Trophoblast cell (in vitro differentiated cells and primary cell): ENCODE results near the gene COLGALT1.

Experiments
- DNase-seq, 2 donors: peaks; one replicate each; pipeline ENCODE4 v3.0.0-alpha.2; 2016
- H2AFZ ChIP-seq: 2 replicates; pipeline ENCODE4 v1.6.1; 2013; ENCODE audit warnings: low read length, moderate library complexity, mild to moderate bottlenecking; ENCODE audit not compliant: insufficient read depth, poor library complexity
- H2AK5ac ChIP-seq: 2 replicates; pipeline ENCODE4 v1.6.1; 2013; ENCODE audit warnings: mild to moderate bottlenecking, low read length
- H2BK120ac ChIP-seq: 2 replicates; pipeline ENCODE4 v1.6.1; 2013; ENCODE audit warnings: low read length, mild to moderate bottlenecking, moderate library complexity; ENCODE audit not compliant: insufficient read depth, poor library complexity
- H2BK12ac ChIP-seq: 2 replicates; pipeline ENCODE4 v1.6.1; 2013; ENCODE audit warnings: mild to moderate bottlenecking, low read length, moderate library complexity
- H2BK5ac ChIP-seq: 2 replicates; pipeline ENCODE4 v1.6.1; 2013; ENCODE audit warnings: low read length, low read depth, moderate library complexity, mild to moderate bottlenecking; ENCODE audit not compliant: poor library complexity
- H3K14ac ChIP-seq: 2 replicates; pipeline ENCODE4 v1.6.1; 2013; ENCODE audit warnings: mild to moderate bottlenecking, low read length
- H3K18ac ChIP-seq: 2 replicates; pipeline ENCODE4 v1.6.1; 2013; ENCODE audit warnings: mild to moderate bottlenecking, low read length
- H3K23ac ChIP-seq: 2 replicates; pipeline ENCODE4 v1.6.1; 2013; ENCODE audit warnings: low read length
- H3K27ac ChIP-seq: 2 replicates; pipeline ENCODE4 v1.5.1; 2013; ENCODE audit warnings: low read depth, mild to moderate bottlenecking, inconsistent platforms, low read length, moderate library complexity
- H3K27me3 ChIP-seq: 2 replicates; pipeline ENCODE4 v1.6.1; 2013; ENCODE audit warnings: inconsistent platforms, mild to moderate bottlenecking, low read length, moderate library complexity; ENCODE audit not compliant: insufficient read depth
- H3K36me3 ChIP-seq, 2 experiments: 1 replicate in 1 of 2; 2 replicates in 1 of 2; pipeline ENCODE4 v1.6.1; 2013; ENCODE audit warnings: low read length in 2 of 2, mild to moderate bottlenecking in 2 of 2, moderate library complexity in 1 of 2; ENCODE audit not compliant: insufficient read depth in 2 of 2, control insufficient read depth in 1 of 2
- H3K4ac ChIP-seq: 2 replicates; pipeline ENCODE4 v1.6.1; 2013; ENCODE audit warnings: low read depth, mild to moderate bottlenecking, low read length, moderate library complexity
- H3K4me1 ChIP-seq, 2 experiments: 1 replicate in 1 of 2; 2 replicates in 1 of 2; pipeline ENCODE4 v1.6.1; 2013; ENCODE audit warnings: low read length in 2 of 2, mild to moderate bottlenecking in 2 of 2, moderate library complexity in 1 of 2; ENCODE audit not compliant: insufficient read depth in 2 of 2, control insufficient read depth in 1 of 2
- H3K4me2 ChIP-seq: 2 replicates; pipeline ENCODE4 v1.6.1; 2013; ENCODE audit warnings: inconsistent platforms, mild to moderate bottlenecking, low read length, moderate library complexity
- H3K4me3 ChIP-seq: 2 replicates; pipeline ENCODE4 v1.5.1; 2013; ENCODE audit warnings: mild to moderate bottlenecking, low read depth, low read length, inconsistent platforms
- H3K79me1 ChIP-seq: one replicate; pipeline ENCODE4 v1.6.1; 2013; ENCODE audit warnings: low read length
- H3K79me2 ChIP-seq: 2 replicates; pipeline ENCODE4 v1.6.1; 2013; ENCODE audit warnings: low read length, mild to moderate bottlenecking; ENCODE audit not compliant: control insufficient read depth, insufficient read depth, poor library complexity
- H3K9ac ChIP-seq: 2 replicates; pipeline ENCODE4 v1.6.1; 2013; ENCODE audit warnings: mild to moderate bottlenecking, low read length
- H3K9me3 ChIP-seq: 2 replicates; pipeline ENCODE4 v1.6.1; 2013; ENCODE audit warnings: low read depth, mild to moderate bottlenecking, control low read depth, inconsistent platforms, low read length; ENCODE audit not compliant: insufficient read depth
- H4K12ac ChIP-seq: 2 replicates; pipeline ENCODE4 v1.6.1; 2013; ENCODE audit warnings: low read depth, mild to moderate bottlenecking, low read length, moderate library complexity
- H4K8ac ChIP-seq: 2 replicates; pipeline ENCODE4 v1.6.1; 2013; ENCODE audit warnings: low read depth, mild to moderate bottlenecking, low read length, moderate library complexity
- H4K91ac ChIP-seq: one replicate; pipeline ENCODE4 v1.6.1; 2013; ENCODE audit warnings: low read depth, mild to moderate bottlenecking, low read length, moderate library complexity
- WGBS: extraction: QIAGEN DNeasy Blood & Tissue Kit; methylation state at CpG from one replicate; pipeline ENCODE4 v1.1.7; 2013; ENCODE audit warnings: missing lambda C conversion rate; ENCODE audit not compliant: insufficient read length, insufficient coverage; ENCODE audit errors: extremely low coverage; 5-methylcytosine and 5-hydroxymethylcytosine counted together

COLGALT1 gene

DNA sequence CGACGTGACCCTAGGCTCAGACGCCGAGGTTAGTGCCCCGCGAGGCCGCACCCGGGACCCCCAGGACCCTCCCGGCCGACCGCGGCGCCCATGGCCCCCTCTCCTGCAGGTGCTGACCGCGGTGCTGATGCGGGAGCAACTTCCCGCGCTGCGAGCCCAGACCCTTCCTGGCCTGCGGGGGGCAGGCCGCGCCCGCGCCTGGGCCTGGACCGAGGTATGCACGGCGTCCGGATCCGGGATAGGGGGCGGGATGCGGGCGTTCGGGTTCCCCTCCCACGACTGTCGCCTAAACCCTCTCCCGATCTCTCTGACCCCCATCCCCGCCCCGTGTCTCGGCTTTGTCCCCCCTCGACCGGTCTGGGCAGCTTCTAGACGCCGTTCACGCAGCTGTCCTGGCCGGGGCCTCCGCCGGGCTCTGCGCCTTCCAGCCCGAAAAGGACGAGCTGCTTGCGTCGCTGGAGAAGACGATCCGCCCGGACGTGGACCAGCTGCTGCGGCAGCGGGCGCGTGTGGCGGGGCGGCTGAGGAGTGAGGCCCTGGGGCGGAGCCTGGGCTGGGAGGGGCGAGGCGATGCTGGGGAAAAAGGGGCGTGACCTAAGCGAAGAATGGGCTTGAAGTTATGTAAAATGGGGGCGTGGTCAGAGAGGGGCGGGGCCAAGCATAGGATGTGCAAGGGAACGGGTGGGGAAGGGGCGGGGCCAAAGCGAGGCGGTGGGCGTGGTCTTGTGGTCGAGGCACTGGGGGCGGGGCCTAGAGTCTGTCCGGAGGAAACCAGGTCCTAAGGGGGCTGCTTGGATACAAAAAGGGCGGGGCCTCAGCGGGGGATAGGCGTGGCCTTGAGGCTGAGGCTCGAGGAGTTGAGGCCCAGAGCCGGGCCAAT lies 16.0 kb upstream of the COLGALT1 start:
- no peak overlapping the region for H3K9ac ChIP-seq
- H2BK120ac ChIP-seq: no peak overlapping the region
- DNase-seq: peak; percentile 94 to 95
- no peak overlapping the region for H3K23ac ChIP-seq
- H3K18ac ChIP-seq: no peak overlapping the region
- H3K4ac ChIP-seq: no peak overlapping the region
- peak overlapping the region; percentile 68 for H3K4me2 ChIP-seq
- H3K79me2 ChIP-seq: no peaks in the 10 kb centered on the region
- no peak overlapping the region for H2BK12ac ChIP-seq
- no peaks in the 10 kb centered on the region for H3K79me1 ChIP-seq
- peaks cover 6% of the 10 kb centered on the region for H3K27me3 ChIP-seq
- no peak overlapping the region for H3K14ac ChIP-seq
- peak overlapping the region; percentile 47 for H3K4me3 ChIP-seq
- no CpG with 5 or more reads among the region's 82 CpGs for WGBS
- H3K27ac ChIP-seq: no peak overlapping the region
- H3K36me3 ChIP-seq: no peaks in the 10 kb centered on the region
- H4K8ac ChIP-seq: no peak overlapping the region
- no peak overlapping the region for H2AK5ac ChIP-seq
- H4K12ac ChIP-seq: no peak overlapping the region
- H2AFZ ChIP-seq: peak overlapping the region; percentile 35
- no peak overlapping the region for H2BK5ac ChIP-seq
- peaks cover 10% of the 10 kb centered on the region for H3K9me3 ChIP-seq
- H3K4me1 ChIP-seq: peaks cover 7 to 8% of the 10 kb centered on the region in 2 experiments
- H4K91ac ChIP-seq: no peak overlapping the region

DNA sequence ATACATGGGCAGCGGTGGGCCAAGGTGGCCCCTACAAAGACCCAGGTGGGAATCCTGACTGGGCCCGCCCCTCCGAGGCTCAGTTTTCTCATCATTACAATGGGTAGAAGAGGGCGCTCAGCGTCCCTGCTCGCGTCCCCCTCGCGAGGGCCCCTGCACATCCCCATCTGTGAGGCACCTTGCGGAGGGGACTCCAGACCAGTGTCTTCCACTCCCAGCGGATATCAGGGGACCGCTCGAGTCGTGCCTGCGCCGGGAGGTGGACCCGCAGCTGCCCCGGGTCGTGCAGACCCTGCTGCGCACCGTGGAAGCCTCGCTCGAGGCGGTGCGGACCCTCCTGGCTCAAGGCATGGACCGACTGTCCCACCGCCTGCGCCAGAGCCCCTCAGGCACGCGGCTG lies 15.3 kb upstream of the COLGALT1 start:
- no peaks in the 10 kb centered on the region for H3K79me2 ChIP-seq
- H3K14ac ChIP-seq: no peak overlapping the region
- WGBS: no CpG with 5 or more reads among the region's 30 CpGs

DNA sequence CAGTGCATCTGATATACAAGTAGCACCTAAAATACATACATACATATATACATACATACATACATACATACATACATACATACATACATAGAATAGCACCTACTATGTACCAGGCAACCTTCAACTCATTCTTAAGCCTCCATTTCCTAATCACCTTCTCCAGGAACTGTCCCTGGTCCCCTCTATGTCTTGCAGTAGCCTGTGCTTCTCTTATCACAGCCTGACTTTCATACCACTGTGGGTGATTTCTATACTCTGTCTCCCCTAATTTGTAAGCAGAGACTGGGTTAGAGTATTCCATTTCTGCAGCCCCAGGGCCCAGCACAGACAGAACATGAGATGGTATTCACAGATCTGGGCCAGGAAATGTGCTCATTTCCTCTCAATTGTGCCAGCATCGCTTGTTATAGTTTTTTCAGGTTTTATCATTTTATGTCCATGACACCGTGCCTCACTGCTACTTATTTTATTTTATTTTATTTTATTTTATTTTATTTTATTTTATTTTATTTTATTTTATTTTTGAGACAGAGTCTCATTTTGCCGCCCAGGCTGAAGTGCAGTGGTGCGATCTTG lies 14.2 kb upstream of the COLGALT1 start:
- Histone ChIP-seq H3K9ac (no peak overlapping the region), H3K23ac (no peak overlapping the region), H3K4me1 (peaks cover 7 to 8% of the 10 kb centered on the region in 2 experiments), H2AK5ac (no peak overlapping the region), H2AFZ (no peak overlapping the region), H2BK120ac (no peak overlapping the region), H3K79me1 (no peaks in the 10 kb centered on the region), H3K4me3 (no peak overlapping the region), H4K91ac (no peak overlapping the region), H4K8ac (no peak overlapping the region), H3K79me2 (no peaks in the 10 kb centered on the region), H3K36me3 (no peaks in the 10 kb centered on the region), H3K14ac (no peak overlapping the region), H2BK5ac (no peak overlapping the region), H4K12ac (no peak overlapping the region), H3K4ac (no peak overlapping the region), H3K27ac (no peak overlapping the region), H3K4me2 (no peak overlapping the region), H2BK12ac (no peak overlapping the region), H3K27me3 (peaks cover 6% of the 10 kb centered on the region), H3K9me3 (peaks cover 12% of the 10 kb centered on the region), H3K18ac (no peak overlapping the region)
- no CpG with 5 or more reads among the region's 4 CpGs for WGBS
- no peak for DNase-seq

More for the DNA sequence above, 15.3 kb upstream of the COLGALT1 start:
- Histone ChIP-seq H3K4me1 (peaks cover 7 to 8% of the 10 kb centered on the region in 2 experiments), H3K18ac (no peak overlapping the region), H2BK5ac (no peak overlapping the region), H3K4me3 (no peak overlapping the region), H2BK120ac (no peak overlapping the region), H3K9ac (no peak overlapping the region), H3K27me3 (peaks cover 6% of the 10 kb centered on the region), H3K4ac (no peak overlapping the region), H4K8ac (no peak overlapping the region), H3K36me3 (no peaks in the 10 kb centered on the region), H2BK12ac (no peak overlapping the region), H3K9me3 (peaks cover 12% of the 10 kb centered on the region), H3K4me2 (no peak overlapping the region), H4K12ac (no peak overlapping the region), H4K91ac (no peak overlapping the region), H3K27ac (no peak overlapping the region), H2AFZ (no peak overlapping the region), H3K23ac (no peak overlapping the region), H2AK5ac (no peak overlapping the region), H3K79me1 (no peaks in the 10 kb centered on the region)
- no peak for DNase-seq

DNA sequence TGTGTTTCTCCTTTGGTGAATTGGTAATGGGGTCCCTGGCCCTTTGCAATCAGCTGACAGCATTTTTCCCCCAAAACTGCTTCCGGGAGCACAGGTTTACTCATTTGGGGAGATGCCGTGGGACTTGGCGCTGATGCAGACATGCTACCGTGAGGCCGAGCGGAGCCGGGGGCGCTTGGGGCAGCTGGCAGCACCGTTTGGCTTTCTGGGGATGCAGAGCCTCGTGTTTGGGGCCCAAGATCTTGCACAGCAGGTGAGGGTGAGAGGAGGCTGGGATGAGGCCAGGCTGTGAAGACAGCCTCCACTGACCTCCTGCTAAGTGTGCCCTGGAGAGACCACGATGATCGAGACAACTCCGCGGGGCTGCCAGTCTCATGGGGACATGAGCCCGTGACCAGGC lies 13.4 kb upstream of the COLGALT1 start:
- no peak overlapping the region for H3K27ac ChIP-seq
- no peak overlapping the region for H3K4me3 ChIP-seq
- no peak overlapping the region for H3K14ac ChIP-seq
- H2BK12ac ChIP-seq: no peak overlapping the region
- H4K8ac ChIP-seq: no peak overlapping the region
- H3K4me2 ChIP-seq: no peak overlapping the region
- peaks cover 7 to 8% of the 10 kb centered on the region in 2 experiments for H3K4me1 ChIP-seq
- no peak overlapping the region for H3K4ac ChIP-seq
- no peak overlapping the region for H3K18ac ChIP-seq
- no peak overlapping the region for H3K23ac ChIP-seq
- no peak overlapping the region for H3K9ac ChIP-seq
- peaks cover 6% of the 10 kb centered on the region for H3K27me3 ChIP-seq
- no peak for DNase-seq
- H3K9me3 ChIP-seq: peaks cover 12% of the 10 kb centered on the region
- H2AFZ ChIP-seq: no peak overlapping the region
- H3K36me3 ChIP-seq: no peaks in the 10 kb centered on the region
- no peak overlapping the region for H2BK5ac ChIP-seq
- no peak overlapping the region for H4K91ac ChIP-seq
- no peak overlapping the region for H4K12ac ChIP-seq
- H2BK120ac ChIP-seq: no peak overlapping the region
- H3K79me2 ChIP-seq: no peaks in the 10 kb centered on the region
- H3K79me1 ChIP-seq: no peaks in the 10 kb centered on the region
- H2AK5ac ChIP-seq: no peak overlapping the region
- WGBS: no CpG with 5 or more reads among the region's 15 CpGs
